Measurements from ENCODE around the gene CNGA1.
"Not testable (repeated sequence)": the region's sequence is repeated elsewhere in the genome, so short reads cannot be mapped to it uniquely, and the experiment has no call there.

The CNGA1 gene

GRCh38 chr4:48030470-48030869 is 14.0 kb upstream of the CNGA1 start:
- DNase-seq: no peak

- DNase-seq: no peak
Measured at GRCh38 chr4:48028696-48029095, 12.2 kb upstream of the CNGA1 start.

- DNase-seq: no peak
Measured at GRCh38 chr4:48027653-48028052, 11.2 kb upstream of the CNGA1 start.

GRCh38 chr4:48025005-48025404 is 8.5 kb upstream of the CNGA1 start:
- DNase-seq: no peak

GRCh38 chr4:48024522-48024921 is 8.0 kb upstream of the CNGA1 start:
- no peak for DNase-seq

GRCh38 chr4:48022192-48022799 is 5.8 kb upstream of the CNGA1 start:
- no peak for DNase-seq

- DNase-seq: no peak
Measured at GRCh38 chr4:48021100-48021499, 4.6 kb upstream of the CNGA1 start.

- DNase-seq: no peak
Measured at GRCh38 chr4:48018112-48018511, 1.6 kb upstream of the CNGA1 start.

GRCh38 chr4:48017108-48017571 is 659 bp upstream of the CNGA1 start:
- peak in 1 of 14 donors; percentile 4 for DNase-seq

- no peak for DNase-seq
Measured at GRCh38 chr4:48015678-48016077, 803 bp downstream of the CNGA1 start.

- no peak for DNase-seq
Measured at GRCh38 chr4:48015216-48015615, 1.3 kb downstream of the CNGA1 start.

GRCh38 chr4:48012824-48013223 is 3.7 kb downstream of the CNGA1 start:
- no peak for DNase-seq

GRCh38 chr4:48011722-48012121 is 4.8 kb downstream of the CNGA1 start:
- DNase-seq: no peak

- not testable (repeated sequence) for DNase-seq
Measured at GRCh38 chr4:48010906-48011305, 5.6 kb downstream of the CNGA1 start.

GRCh38 chr4:48008021-48008596 is 8.4 kb downstream of the CNGA1 start:
- no peak for DNase-seq

GRCh38 chr4:48005781-48006180 is 10.7 kb downstream of the CNGA1 start:
- DNase-seq: no peak

- not testable (repeated sequence) for DNase-seq
Measured at GRCh38 chr4:48003568-48003967, 12.9 kb downstream of the CNGA1 start.

GRCh38 chr4:48002267-48002666 is 14.2 kb downstream of the CNGA1 start:
- no peak for DNase-seq

- DNase-seq: no peak
Measured at GRCh38 chr4:47996021-47996420, 20.5 kb downstream of the CNGA1 start.

- not testable (repeated sequence) for DNase-seq
Measured at GRCh38 chr4:47992475-47992874, 24.0 kb downstream of the CNGA1 start.

GRCh38 chr4:47990145-47990544 is 26.3 kb downstream of the CNGA1 start:
- DNase-seq: no peak

- no peak for DNase-seq
Measured at GRCh38 chr4:47974566-47974965, 41.9 kb downstream of the CNGA1 start.

GRCh38 chr4:47972721-47973120 is 43.8 kb downstream of the CNGA1 start:
- no peak for DNase-seq

GRCh38 chr4:47972181-47972580 is 44.3 kb downstream of the CNGA1 start:
- DNase-seq: no peak

GRCh38 chr4:47968847-47969246 is 47.6 kb downstream of the CNGA1 start:
- no peak for DNase-seq
